Left ventricle myocardium inferior (tissue), 1 donor: ENCODE measurements around the gene PLCE1. TPM values are rescaled to one million over a fixed set of nuclear protein-coding genes. Genes with fewer than 3 reads are reported as not detected.

ENCODE experiments used
- DNase-seq: peaks from one replicate; pipeline ENCODE4 v3.0.0-alpha.2; 2020
- H3K27ac ChIP-seq: fragments of 200-600 bp; replicated peaks from 2 replicates; pipeline ENCODE4 v1.8.0; 2021
- H3K27me3 ChIP-seq: fragments of 200-600 bp; 2 replicates; pipeline ENCODE4 v1.8.0; 2021; ENCODE audit warnings: low read depth
- H3K36me3 ChIP-seq: fragments of 200-600 bp; 2 replicates; pipeline ENCODE4 v1.8.0; 2021
- H3K4me1 ChIP-seq: fragments of 200-600 bp; 2 replicates; pipeline ENCODE4 v1.8.0; 2021
- H3K4me3 ChIP-seq: fragments of 200-600 bp; 2 replicates; pipeline ENCODE4 v1.8.0; 2021; ENCODE audit warnings: mild to moderate bottlenecking, moderate library complexity
- H3K9me3 ChIP-seq: fragments of 200-600 bp; replicated peaks from 2 replicates; pipeline ENCODE4 v1.8.0; 2021
- intact Hi-C: fragments of 100-400 bp; cut with micrococcal nuclease; formaldehyde crosslinking; loops from one replicate; pipeline ENCODE4 v1.11.0; 2022
- long read RNA-seq: library from polyadenylated mRNA; unstranded; transcript quantifications from one replicate; pipeline ENCODE4 v2.0.0, GENCODE V29; 2021
- total RNA-seq: library from RNA; stranded (reverse); fragmentation: NEBNext Ultra II Directional; extraction: Animal tissue kit (Norgen Biotek cat#: 25700); gene quantifications from one replicate; pipeline ENCODE4 v1.2.1, GENCODE V29; 2021
- TF ChIP-seq, protein P1 (sequence below): fragments of 200-600 bp; IDR thresholded peaks from 2 replicates; pipeline ENCODE4 v1.8.0; 2021; ENCODE audit warnings: antibody characterized with exemption, mild to moderate bottlenecking, borderline replicate concordance
- donor health status: DM: no; HTN: yes; CAD: no; lungs with severe emphysema.

PLCE1 gene
- 11.2 TPM for total RNA-seq
- long read RNA-seq, full-length matches to known transcripts = 1 of 14 reads
- long read RNA-seq, partial matches to known transcripts = 9 of 14 reads
- long read RNA-seq, other reads (novel, unspliced or antisense) = 4 of 14 reads

DNA sequence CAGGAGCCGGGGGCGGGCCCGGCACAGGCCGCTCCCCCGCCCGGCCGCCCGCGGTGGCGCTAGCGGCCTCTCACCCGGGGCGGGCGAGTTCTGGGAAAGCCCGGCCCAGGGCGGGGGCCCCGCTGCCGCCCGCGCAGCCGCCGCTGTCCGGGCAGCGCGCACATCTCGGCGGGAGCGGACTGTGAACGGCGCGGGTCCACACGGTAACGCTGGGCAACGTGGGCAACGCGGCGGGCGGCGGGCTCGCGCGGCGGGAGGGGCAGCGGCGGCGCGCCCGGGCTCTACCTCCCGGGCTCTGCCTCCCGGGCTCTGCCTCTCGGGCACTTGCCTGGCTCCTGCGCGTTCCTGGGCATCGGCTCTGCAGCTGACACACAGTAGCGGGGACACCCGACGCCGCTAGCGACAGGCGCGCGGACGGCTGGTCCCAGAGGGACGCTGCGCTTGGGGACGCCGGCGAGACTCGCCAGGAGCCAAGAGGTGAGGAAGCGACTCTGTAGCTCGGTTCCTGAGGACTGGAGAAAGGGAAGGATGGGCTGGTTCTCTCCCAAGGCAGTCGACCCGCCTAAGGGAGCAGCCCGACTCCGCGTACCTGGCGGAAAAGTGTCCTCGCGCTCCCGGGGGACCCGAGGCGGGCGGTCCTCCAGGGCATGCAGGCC is at the start of gene PLCE1:
PLCE1 (plus strand) TSS at position 150 of the 656 bp plus-strand sequence. CDS start 37,116 bp downstream, outside the sequence.
- Histone ChIP-seq H3K4me3 (peak within 1 kb of the TSS; percentile 76), H3K4me1 (peaks cover 40% of the 10 kb centered on the region), H3K27me3 (peaks cover 33% of the 10 kb centered on the region), H3K9me3 (no peaks in the 10 kb centered on the region), H3K36me3 (no peaks in the 10 kb centered on the region), H3K27ac (peak within 1 kb of the TSS; percentile 77)
- peak; percentile 38 for DNase-seq
- TF ChIP-seq, protein P1, sequence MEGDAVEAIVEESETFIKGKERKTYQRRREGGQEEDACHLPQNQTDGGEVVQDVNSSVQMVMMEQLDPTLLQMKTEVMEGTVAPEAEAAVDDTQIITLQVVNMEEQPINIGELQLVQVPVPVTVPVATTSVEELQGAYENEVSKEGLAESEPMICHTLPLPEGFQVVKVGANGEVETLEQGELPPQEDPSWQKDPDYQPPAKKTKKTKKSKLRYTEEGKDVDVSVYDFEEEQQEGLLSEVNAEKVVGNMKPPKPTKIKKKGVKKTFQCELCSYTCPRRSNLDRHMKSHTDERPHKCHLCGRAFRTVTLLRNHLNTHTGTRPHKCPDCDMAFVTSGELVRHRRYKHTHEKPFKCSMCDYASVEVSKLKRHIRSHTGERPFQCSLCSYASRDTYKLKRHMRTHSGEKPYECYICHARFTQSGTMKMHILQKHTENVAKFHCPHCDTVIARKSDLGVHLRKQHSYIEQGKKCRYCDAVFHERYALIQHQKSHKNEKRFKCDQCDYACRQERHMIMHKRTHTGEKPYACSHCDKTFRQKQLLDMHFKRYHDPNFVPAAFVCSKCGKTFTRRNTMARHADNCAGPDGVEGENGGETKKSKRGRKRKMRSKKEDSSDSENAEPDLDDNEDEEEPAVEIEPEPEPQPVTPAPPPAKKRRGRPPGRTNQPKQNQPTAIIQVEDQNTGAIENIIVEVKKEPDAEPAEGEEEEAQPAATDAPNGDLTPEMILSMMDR = no peak
- intact Hi-C loops = no loop called here

- Histone ChIP-seq H3K27ac (peak overlapping the region; percentile 79), H3K36me3 (no peaks in the 10 kb centered on the region), H3K4me3 (no peak overlapping the region), H3K4me1 (peaks cover 36% of the 10 kb centered on the region), H3K27me3 (no peaks in the 10 kb centered on the region), H3K9me3 (no peaks in the 10 kb centered on the region)
- intact Hi-C loops = no loop called here
- TF ChIP-seq, protein P1 = no peak
- DNase-seq = no peak
Measured at GRCh38 chr10:93945819-93946218, 47.9 kb upstream of the PLCE1 start.

- DNase-seq = peak; percentile 40
- intact Hi-C loops = no loop called here
- Histone ChIP-seq H3K36me3 (no peaks in the 10 kb centered on the region), H3K9me3 (no peaks in the 10 kb centered on the region), H3K27ac (peak overlapping the region; percentile 79), H3K27me3 (no peaks in the 10 kb centered on the region), H3K4me3 (no peak overlapping the region), H3K4me1 (peaks cover 31% of the 10 kb centered on the region)
- TF ChIP-seq, protein P1 = no peak
Measured at GRCh38 chr10:93947055-93947454, 46.7 kb upstream of the PLCE1 start.

- H3K4me3 ChIP-seq = no peak overlapping the region
- H3K36me3 ChIP-seq = no peaks in the 10 kb centered on the region
- H3K27ac ChIP-seq = peak overlapping the region; percentile 79
- H3K27me3 ChIP-seq = no peaks in the 10 kb centered on the region
- no peaks in the 10 kb centered on the region for H3K9me3 ChIP-seq
- intact Hi-C loops = no loop called here
- TF ChIP-seq, protein P1 = no peak
- DNase-seq = no peak
- peaks cover 32% of the 10 kb centered on the region for H3K4me1 ChIP-seq
Measured at GRCh38 chr10:93947524-93947923, 46.2 kb upstream of the PLCE1 start.

DNA sequence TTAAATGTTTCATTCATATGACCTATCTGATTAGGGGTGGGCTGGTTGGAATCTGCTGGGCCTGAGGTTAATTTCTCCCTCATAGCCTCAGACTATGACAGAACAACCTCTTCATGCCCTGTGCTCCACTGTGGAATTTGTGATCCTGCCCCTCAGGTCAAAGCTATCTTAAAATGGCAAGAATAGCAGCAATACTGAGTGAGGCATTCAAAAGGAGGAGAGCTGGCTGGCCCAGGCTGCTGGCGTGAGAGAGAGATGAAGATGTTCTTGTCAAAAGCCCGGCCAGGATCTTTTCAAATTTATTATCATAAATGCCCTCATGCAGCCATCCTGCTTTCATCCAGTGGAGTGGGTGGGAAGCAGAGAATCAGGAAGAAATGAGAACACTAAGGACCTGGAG is 41.8 kb upstream of the PLCE1 start:
- TF ChIP-seq, protein P1 = no peak
- no peak overlapping the region for H3K4me3 ChIP-seq
- no peaks in the 10 kb centered on the region for H3K36me3 ChIP-seq
- no peaks in the 10 kb centered on the region for H3K27me3 ChIP-seq
- no peak overlapping the region for H3K27ac ChIP-seq
- H3K4me1 ChIP-seq = peaks cover 16% of the 10 kb centered on the region
- intact Hi-C loops = no loop called here
- no peak for DNase-seq
- H3K9me3 ChIP-seq = no peaks in the 10 kb centered on the region
